Neural progenitor cell (in vitro differentiated cells): ENCODE data around the gene GRIN3B. TPM values are rescaled to one million over a fixed set of nuclear protein-coding genes. Genes with fewer than 3 reads are reported as not detected.

Experiments used
- DNase-seq: peaks from one replicate; pipeline ENCODE4 v3.0.0-alpha.2; 2016; ENCODE audit warnings: low spot score
- H2AFZ ChIP-seq: fragments of 200-600 bp; sonication (generic); replicated peaks from 2 replicates; pipeline ENCODE4 v1.6.1; 2016; ENCODE audit warnings: antibody characterized with exemption
- H3F3A ChIP-seq: fragments of 200-600 bp; sonication (generic); 2 replicates; pipeline ENCODE4 v1.6.1; 2016; ENCODE audit warnings: antibody characterized with exemption, low read depth
- H3K27ac ChIP-seq: fragments of 200-600 bp; sonication (generic); 2 replicates; pipeline ENCODE4 v1.5.1; 2016; ENCODE audit warnings: mild to moderate bottlenecking
- H3K27me3 ChIP-seq: fragments of 200-600 bp; sonication (generic); 2 replicates; pipeline ENCODE4 v1.6.1; 2016; ENCODE audit warnings: mild to moderate bottlenecking, moderate library complexity
- H3K36me3 ChIP-seq: fragments of 200-600 bp; sonication (generic); 2 replicates; pipeline ENCODE4 v1.5.1; 2016
- H3K4me1 ChIP-seq: fragments of 200-600 bp; sonication (generic); 2 replicates; pipeline ENCODE4 v1.6.1; 2016; ENCODE audit warnings: mixed run types
- H3K4me2 ChIP-seq: fragments of 200-600 bp; sonication (generic); 2 replicates; pipeline ENCODE4 v1.6.1; 2016
- H3K4me3 ChIP-seq: fragments of 200-600 bp; sonication (generic); 2 replicates; pipeline ENCODE4 v1.5.1; 2016
- H3K79me2 ChIP-seq: fragments of 200-600 bp; sonication (generic); 2 replicates; pipeline ENCODE4 v1.6.1; 2016; ENCODE audit warnings: low read depth
- H3K9ac ChIP-seq: fragments of 200-600 bp; sonication (generic); 2 replicates; pipeline ENCODE4 v1.6.1; 2016
- H3K9me3 ChIP-seq: fragments of 200-600 bp; sonication (generic); 2 replicates; pipeline ENCODE4 v1.5.1; 2016; ENCODE audit warnings: low read depth
- H4K20me1 ChIP-seq: fragments of 200-600 bp; sonication (generic); 2 replicates; pipeline ENCODE4 v1.6.1; 2016; ENCODE audit warnings: low read depth
- H3K27ac Mint-ChIP-seq: 3 replicates; pipeline ENCODE4 v1.8.0; 2021; ENCODE audit warnings: mixed read lengths
- H3K27me3 Mint-ChIP-seq: 2 replicates; pipeline ENCODE4 v1.8.0; 2022; ENCODE audit warnings: low read depth, mild to moderate bottlenecking, inconsistent platforms, moderate library complexity, mixed read lengths; ENCODE audit not compliant: insufficient read depth
- H3K36me3 Mint-ChIP-seq: 3 replicates; pipeline ENCODE4 v1.8.0; 2021; ENCODE audit warnings: mixed read lengths
- H3K4me1 Mint-ChIP-seq: 3 replicates; pipeline ENCODE4 v1.8.0; 2021; ENCODE audit warnings: mixed read lengths
- H3K4me3 Mint-ChIP-seq: 3 replicates; pipeline ENCODE4 v1.8.0; 2021; ENCODE audit warnings: mild to moderate bottlenecking, moderate library complexity, mixed read lengths
- H3K9me3 Mint-ChIP-seq: 3 replicates; pipeline ENCODE4 v1.8.0; 2020; ENCODE audit warnings: mixed read lengths
- EZH2 ChIP-seq: fragments of 200-600 bp; sonication (generic); IDR thresholded peaks from 2 replicates; pipeline ENCODE4 v1.6.1; 2017; ENCODE audit warnings: antibody characterized with exemption, mild to moderate bottlenecking, moderate library complexity
- EZH2phosphoT487 ChIP-seq: fragments of 200-600 bp; sonication (generic); IDR thresholded peaks from 2 replicates; pipeline ENCODE4 v1.6.1; 2017; ENCODE audit warnings: antibody characterized with exemption
- total RNA-seq: library from RNA; depleted of rRNA; stranded (reverse); fragments of >200 nt; gene quantifications from 2 replicates; pipeline ENCODE4 v1.2.3, GENCODE V29; 2015; ENCODE audit warnings: low replicate concordance
- TF ChIP-seq, protein P1 (sequence below): fragments of 200-600 bp; sonication (generic); IDR thresholded peaks from 2 replicates; pipeline ENCODE4 v1.5.1; 2017; ENCODE audit warnings: antibody characterized with exemption, mild to moderate bottlenecking

The GRIN3B gene
- total RNA-seq, 1 donor from 2014 or later: 5.9 TPM

- Mint-ChIP-seq H3K9me3 (no peaks in the 10 kb centered on the region), H3K4me3 (peak overlapping the region; percentile 96), H3K27me3 (peaks cover 3% of the 10 kb centered on the region), H3K27ac (peak overlapping the region; percentile 99), H3K4me1 (peaks cover 12% of the 10 kb centered on the region), H3K36me3 (peaks cover 3% of the 10 kb centered on the region)
- no peaks in the 10 kb centered on the region for H3K9me3 ChIP-seq
- H3K4me1 ChIP-seq: no peaks in the 10 kb centered on the region
- H2AFZ ChIP-seq: no peak overlapping the region
- H3F3A ChIP-seq: peaks cover 52% of the 10 kb centered on the region
- peak overlapping the region; percentile 92 for H3K9ac ChIP-seq
- H3K4me2 ChIP-seq: peak overlapping the region; percentile 94
- H3K36me3 ChIP-seq: no peaks in the 10 kb centered on the region
- H3K27ac ChIP-seq: peak overlapping the region; percentile 95
- H3K27me3 ChIP-seq: no peaks in the 10 kb centered on the region
- H3K79me2 ChIP-seq: peaks cover 51% of the 10 kb centered on the region
- TF ChIP-seq EZH2phosphoT487 (no peak), EZH2 (no peak)
- TF ChIP-seq, protein P1, sequence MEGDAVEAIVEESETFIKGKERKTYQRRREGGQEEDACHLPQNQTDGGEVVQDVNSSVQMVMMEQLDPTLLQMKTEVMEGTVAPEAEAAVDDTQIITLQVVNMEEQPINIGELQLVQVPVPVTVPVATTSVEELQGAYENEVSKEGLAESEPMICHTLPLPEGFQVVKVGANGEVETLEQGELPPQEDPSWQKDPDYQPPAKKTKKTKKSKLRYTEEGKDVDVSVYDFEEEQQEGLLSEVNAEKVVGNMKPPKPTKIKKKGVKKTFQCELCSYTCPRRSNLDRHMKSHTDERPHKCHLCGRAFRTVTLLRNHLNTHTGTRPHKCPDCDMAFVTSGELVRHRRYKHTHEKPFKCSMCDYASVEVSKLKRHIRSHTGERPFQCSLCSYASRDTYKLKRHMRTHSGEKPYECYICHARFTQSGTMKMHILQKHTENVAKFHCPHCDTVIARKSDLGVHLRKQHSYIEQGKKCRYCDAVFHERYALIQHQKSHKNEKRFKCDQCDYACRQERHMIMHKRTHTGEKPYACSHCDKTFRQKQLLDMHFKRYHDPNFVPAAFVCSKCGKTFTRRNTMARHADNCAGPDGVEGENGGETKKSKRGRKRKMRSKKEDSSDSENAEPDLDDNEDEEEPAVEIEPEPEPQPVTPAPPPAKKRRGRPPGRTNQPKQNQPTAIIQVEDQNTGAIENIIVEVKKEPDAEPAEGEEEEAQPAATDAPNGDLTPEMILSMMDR: no peak
- DNase-seq: peak; percentile 81
- peak overlapping the region; percentile 92 for H3K4me3 ChIP-seq
- peaks cover 49% of the 10 kb centered on the region for H4K20me1 ChIP-seq
Observed at GRCh38 chr19:1026783-1027649, 26.8 kb downstream of the GRIN3B start.

DNA sequence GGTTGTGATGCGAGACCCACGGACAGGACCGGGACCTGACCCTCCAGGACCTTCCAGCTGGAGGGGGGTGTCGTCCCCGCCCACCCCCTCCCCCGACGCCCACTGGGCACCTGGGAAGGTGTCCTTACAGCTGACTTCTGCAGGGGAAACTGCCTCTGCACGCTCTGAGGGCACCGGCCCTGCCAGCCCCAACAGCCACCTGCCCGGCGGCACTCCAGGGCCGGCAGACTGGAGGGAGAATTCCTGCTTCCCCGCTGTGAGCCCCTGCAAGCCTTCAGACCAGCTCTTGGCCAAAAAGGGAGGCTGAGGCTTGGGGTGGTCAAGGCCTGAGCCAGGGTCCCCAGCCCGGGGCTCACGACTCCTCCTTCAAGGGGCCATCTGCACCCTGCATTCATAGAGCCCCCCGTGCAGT, 27.4 kb downstream of the GRIN3B start:
- Histone ChIP-seq H3K79me2 (peaks cover 51% of the 10 kb centered on the region), H3F3A (peaks cover 48% of the 10 kb centered on the region), H2AFZ (no peak overlapping the region), H3K4me1 (no peaks in the 10 kb centered on the region), H3K4me2 (peak overlapping the region; percentile 94), H3K9me3 (no peaks in the 10 kb centered on the region), H3K27ac (peak overlapping the region; percentile 95), H3K36me3 (no peaks in the 10 kb centered on the region), H3K27me3 (no peaks in the 10 kb centered on the region), H3K9ac (peak overlapping the region; percentile 92), H4K20me1 (peaks cover 56% of the 10 kb centered on the region), H3K4me3 (peak overlapping the region; percentile 92)
- peaks cover 12% of the 10 kb centered on the region for H3K4me1 Mint-ChIP-seq
- H3K27me3 Mint-ChIP-seq: peaks cover 3% of the 10 kb centered on the region
- no peaks in the 10 kb centered on the region for H3K9me3 Mint-ChIP-seq
- peaks cover 9% of the 10 kb centered on the region for H3K36me3 Mint-ChIP-seq
- DNase-seq: peak; percentile 63
- peak overlapping the region; percentile 96 for H3K4me3 Mint-ChIP-seq
- peak overlapping the region; percentile 94 for H3K27ac Mint-ChIP-seq
- TF ChIP-seq EZH2: no peak
- TF ChIP-seq, protein P1: no peak
- TF ChIP-seq EZH2phosphoT487: no peak

DNA sequence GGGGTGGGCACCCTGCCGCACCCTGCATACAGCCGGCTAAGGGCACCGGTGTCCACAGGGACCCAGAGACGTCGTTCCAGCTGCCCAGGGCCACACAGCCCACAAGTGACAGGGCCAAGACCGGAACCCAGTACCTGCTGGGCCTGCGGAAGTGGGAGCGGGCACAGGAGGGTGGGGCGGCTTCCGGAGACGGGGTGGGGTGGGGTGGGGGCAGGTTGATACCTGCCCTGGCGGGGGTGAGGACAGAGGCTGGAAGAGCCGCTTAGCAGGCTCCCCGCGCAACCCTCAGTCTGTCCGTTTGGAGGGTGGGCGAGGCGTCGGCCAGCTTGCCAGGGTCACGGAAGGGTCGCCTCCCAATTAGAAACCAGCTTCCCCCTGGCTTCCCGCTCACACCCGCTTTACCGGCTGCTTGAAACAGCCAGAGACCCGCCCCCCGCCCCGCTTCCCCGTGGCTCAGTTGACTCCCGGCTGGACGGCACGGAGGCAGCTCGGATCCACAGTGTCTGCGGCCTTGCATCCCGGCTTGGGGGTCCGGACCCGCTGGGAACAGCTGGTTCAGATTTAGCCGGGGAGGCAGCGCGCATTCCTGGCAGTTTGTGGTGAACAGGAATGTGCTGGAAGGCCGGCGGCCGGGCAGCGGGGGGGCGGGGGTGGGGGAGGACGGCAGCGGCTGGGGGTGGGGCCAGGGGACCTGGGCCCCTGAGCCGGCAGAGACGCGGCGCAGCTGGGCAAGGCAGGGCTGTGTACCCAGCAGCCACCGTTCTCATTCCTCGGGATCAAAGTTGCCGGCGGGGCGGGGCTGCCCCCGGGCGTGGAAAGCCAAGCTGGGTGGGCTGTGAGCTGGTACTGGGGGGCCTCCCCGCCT, 28.1 kb downstream of the GRIN3B start:
- peaks cover 55% of the 10 kb centered on the region for H3K79me2 ChIP-seq
- peak overlapping the region; percentile 95 for H3K27ac ChIP-seq

More for the DNA sequence above, 28.1 kb downstream of the GRIN3B start:
- H2AFZ ChIP-seq: no peak overlapping the region
- no peaks in the 10 kb centered on the region for H3K4me1 ChIP-seq
- peaks cover 10% of the 10 kb centered on the region for H3K36me3 Mint-ChIP-seq
- H3K9me3 ChIP-seq: no peaks in the 10 kb centered on the region
- H4K20me1 ChIP-seq: peaks cover 60% of the 10 kb centered on the region
- H3K27me3 Mint-ChIP-seq: peaks cover 3% of the 10 kb centered on the region
- H3K4me3 Mint-ChIP-seq: peak overlapping the region; percentile 82
- H3K36me3 ChIP-seq: peaks cover 3% of the 10 kb centered on the region
- peaks cover 12% of the 10 kb centered on the region for H3K4me1 Mint-ChIP-seq
- H3K4me3 ChIP-seq: peak overlapping the region; percentile 92
- H3K9me3 Mint-ChIP-seq: no peaks in the 10 kb centered on the region
- H3K9ac ChIP-seq: no peak overlapping the region
- H3K27ac Mint-ChIP-seq: peak overlapping the region; percentile 94
- no peaks in the 10 kb centered on the region for H3K27me3 ChIP-seq
- H3F3A ChIP-seq: peaks cover 45% of the 10 kb centered on the region
- peak; percentile 17 for TF ChIP-seq EZH2phosphoT487
- no peak for TF ChIP-seq EZH2
- TF ChIP-seq, protein P1: no peak
- peak; percentile 94 for DNase-seq
- H3K4me2 ChIP-seq: peak overlapping the region; percentile 94
